ENCODE data around the gene EME1.
"Not testable (repeated sequence)": the region's sequence is repeated elsewhere in the genome, so short reads cannot be mapped to it uniquely, and the experiment has no call there.

Gene EME1

GRCh38 chr17:50426814-50427787 is 54.1 kb downstream of the EME1 start:
- DNase-seq: no peak

- DNase-seq: not testable (repeated sequence)
These were observed 55.1 kb downstream of the EME1 start for GRCh38 chr17:50428126-50428525.

- DNase-seq: no peak
These were observed 55.9 kb downstream of the EME1 start for GRCh38 chr17:50428831-50429424.

GRCh38 chr17:50429793-50430192 is 56.8 kb downstream of the EME1 start:
- DNase-seq: no peak

Measured in NCI-H2081 (cell line).